Mammary epithelial cell (primary cell): Measurements from ENCODE around the gene SV2A.

Source experiments
- CTCF ChIP-seq, 2 donors: IDR thresholded peaks in 1 of 2; conservative IDR thresholded peaks in 1 of 2; 2 replicates each; pipeline ENCODE4 v1.5.1; 2011 to 2012; ENCODE audit warnings: inconsistent platforms in 2 of 2, low read length in 2 of 2, mild to moderate bottlenecking in 2 of 2, control low read depth in 1 of 2, low read depth in 1 of 2; ENCODE audit not compliant: insufficient read depth in 1 of 2; ENCODE audit errors: extremely low read depth in 1 of 2
- EZH2 ChIP-seq: IDR thresholded peaks from 2 replicates; pipeline ENCODE4 v1.6.1; 2012; ENCODE audit warnings: low read length, inconsistent platforms, borderline replicate concordance

- TF ChIP-seq CTCF (conservative IDR thresholded peaks at IDR 0.05 in 1 of 2, IDR thresholded peaks at IDR 0.05 in 1 of 2; ENCODE audit: extremely low read depth in 1 of 2, insufficient read depth in 1 of 2, low read depth in 1 of 2, low read length in 2 of 2), result no peak
- no peak for TF ChIP-seq EZH2
Measured at GRCh38 chr1:149962736-149963135, 45.1 kb upstream of the SV2A start.
